GM19023 (cell line): ENCODE data around the gene WSCD2.

Source experiments
- ATAC-seq: cut with Tn5 transposase; IDR thresholded peaks from one replicate; pipeline ENCODE4 v1.9.1; 2021; ENCODE audit warnings: mild to moderate bottlenecking, moderate library complexity; ENCODE audit not compliant: unreplicated experiment

Gene WSCD2

GRCh38 chr12:108126212-108126611 is 2.9 kb upstream of the WSCD2 start:
- ATAC-seq = no peak

DNA sequence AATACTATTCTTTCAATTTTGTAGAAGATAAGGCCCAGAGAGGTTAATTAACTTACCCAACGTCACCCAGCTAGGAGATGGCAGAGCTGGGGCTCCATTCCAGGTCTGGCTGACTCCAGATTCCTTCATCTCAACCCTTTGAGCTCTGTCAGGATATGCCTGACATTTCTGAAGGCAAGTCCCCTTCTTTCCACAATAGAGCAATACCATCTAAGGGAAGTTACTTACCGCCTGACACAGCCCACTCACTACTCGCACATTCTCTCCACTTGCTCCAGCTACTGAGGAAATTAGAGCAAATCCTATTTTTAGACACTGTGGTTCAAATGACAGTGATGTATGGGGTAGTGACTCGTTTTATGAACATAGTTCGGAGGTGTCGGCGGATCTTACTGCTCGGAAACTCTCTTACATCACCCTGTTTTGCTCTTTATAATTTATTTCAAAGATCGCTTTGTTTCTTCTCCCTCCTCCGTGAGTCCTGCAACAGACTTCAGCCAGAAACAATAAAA is 2.0 kb upstream of the WSCD2 start:
- ATAC-seq = no peak

DNA sequence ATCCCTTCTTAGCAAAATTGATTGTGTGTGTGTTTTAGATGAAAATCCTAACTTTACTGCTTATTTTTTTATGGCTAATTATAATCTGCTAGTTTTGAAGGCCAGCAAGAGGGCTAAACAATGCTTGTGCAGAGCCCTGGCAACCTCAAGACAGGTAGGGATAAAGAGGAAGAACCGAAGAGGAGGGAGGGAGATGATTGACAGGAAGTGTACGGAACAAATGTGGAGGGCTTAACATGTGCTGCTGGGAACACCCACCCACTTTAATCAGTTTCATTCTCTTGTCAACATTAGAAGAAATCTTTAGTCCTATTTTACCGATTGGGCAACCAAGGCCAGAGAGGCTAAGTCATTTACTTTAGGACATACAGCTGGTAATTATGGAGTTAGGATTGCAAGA is 1.4 kb upstream of the WSCD2 start:
- no peak for ATAC-seq

GRCh38 chr12:108128221-108129016 is 669 bp upstream of the WSCD2 start:
- no peak for ATAC-seq

GRCh38 chr12:108131035-108131434 is 1.9 kb downstream of the WSCD2 start:
- no peak for ATAC-seq

DNA sequence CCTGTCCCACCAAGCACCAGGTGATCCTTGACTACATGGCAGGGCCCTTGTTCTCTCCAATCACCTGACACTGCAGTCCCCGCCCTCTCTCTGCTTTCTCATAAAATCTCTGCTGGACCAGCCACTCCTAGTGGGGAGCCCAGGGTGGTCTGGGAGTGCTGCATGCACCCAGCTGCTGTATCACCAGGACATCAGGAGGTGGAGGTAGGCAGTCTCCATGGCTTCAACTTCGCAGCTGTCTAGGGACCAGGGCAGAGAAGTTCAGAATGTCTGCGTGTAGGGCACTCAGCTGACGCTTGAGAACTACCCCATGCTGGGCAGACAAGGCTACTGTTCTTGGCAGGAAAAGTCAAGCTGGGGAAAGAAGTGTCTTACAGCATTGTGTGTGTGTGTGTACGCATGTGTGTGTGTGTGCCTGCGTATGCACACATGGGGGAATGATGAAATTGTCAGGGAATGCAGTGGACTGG is 2.6 kb downstream of the WSCD2 start:
- ATAC-seq = no peak

DNA sequence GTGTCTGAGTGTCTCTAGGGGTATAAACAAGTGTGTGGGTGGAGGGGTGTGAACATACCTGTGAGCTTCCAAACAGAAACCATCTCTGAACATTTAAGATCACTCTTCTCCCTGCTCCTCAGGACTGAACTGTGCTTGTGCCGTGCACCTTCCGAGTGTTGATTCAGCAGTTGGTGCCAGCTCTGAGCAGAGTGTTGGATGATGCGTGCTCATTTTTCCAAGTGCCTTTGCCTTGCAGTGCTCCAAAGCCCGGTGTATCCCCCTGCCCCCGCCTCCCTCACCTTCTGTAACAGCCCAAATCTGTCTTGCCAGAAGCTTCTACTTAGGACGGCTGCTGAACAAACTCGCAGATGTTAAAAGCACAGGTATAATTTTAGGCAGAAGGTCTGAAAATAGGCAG is 4.4 kb downstream of the WSCD2 start:
- no peak for ATAC-seq

DNA sequence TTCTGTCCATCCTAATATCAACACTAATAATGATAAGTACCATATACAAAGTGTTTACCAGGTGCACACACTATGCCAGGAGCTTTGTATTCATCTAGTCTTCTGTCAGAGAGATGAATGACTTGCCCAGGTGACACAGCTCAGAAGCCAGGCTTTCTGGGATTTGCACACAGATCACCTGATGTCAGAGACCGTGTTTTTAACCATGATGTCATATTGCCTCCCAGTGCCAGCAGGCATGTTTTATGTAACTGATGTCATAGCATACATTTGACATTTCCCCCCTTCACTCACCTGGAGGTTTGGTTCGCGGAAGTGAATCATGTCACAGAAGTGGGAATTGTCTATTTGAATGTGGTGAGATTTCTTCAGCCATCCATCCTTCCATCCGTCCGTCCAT is 5.7 kb downstream of the WSCD2 start:
- ATAC-seq = no peak

- ATAC-seq = no peak
These were observed 6.5 kb downstream of the WSCD2 start for GRCh38 chr12:108135627-108136026.

DNA sequence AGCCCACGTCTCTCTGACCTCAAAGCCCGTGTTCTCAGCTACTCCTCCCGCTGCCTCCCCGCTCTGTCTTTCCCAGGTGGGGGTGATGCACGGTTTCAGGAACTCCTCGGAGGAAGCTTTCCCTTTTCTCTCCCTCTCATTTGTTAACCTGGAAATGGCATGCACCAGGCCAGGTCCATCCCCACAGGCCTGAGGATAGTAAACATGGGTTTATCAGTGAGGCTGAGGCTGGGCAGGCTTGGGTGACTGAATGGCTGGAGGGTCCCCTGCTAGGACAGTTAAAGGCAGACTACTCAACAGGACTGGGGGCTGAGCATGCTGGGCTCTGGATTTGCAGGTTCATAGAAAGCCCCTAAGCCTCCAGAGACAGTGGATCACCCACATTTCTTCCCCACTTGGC is 7.6 kb downstream of the WSCD2 start:
- no peak for ATAC-seq

GRCh38 chr12:108139454-108139853 is 10.4 kb downstream of the WSCD2 start:
- ATAC-seq = no peak

GRCh38 chr12:108140501-108140900 is 11.4 kb downstream of the WSCD2 start:
- ATAC-seq = no peak

GRCh38 chr12:108141600-108142130 is 12.6 kb downstream of the WSCD2 start:
- no peak for ATAC-seq

DNA sequence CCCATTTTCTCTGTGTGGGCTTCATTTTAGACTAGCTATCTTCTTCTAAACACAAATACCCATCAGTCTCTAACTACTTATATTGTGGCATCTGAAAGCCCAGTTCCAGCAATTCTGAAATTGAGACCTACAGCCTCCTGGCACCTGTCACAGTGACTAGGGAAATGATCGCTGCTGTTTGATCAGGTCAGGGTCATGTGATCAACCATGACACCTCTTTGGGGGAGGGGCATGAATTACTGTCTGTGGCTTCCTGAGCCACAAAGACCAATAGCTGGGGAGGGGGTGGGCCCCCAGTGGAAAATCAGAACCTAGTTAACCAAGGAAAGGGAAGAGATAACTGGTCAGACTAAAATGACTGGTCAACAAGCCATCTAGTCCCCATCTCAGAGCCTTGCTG is 14.1 kb downstream of the WSCD2 start:
- no peak for ATAC-seq

DNA sequence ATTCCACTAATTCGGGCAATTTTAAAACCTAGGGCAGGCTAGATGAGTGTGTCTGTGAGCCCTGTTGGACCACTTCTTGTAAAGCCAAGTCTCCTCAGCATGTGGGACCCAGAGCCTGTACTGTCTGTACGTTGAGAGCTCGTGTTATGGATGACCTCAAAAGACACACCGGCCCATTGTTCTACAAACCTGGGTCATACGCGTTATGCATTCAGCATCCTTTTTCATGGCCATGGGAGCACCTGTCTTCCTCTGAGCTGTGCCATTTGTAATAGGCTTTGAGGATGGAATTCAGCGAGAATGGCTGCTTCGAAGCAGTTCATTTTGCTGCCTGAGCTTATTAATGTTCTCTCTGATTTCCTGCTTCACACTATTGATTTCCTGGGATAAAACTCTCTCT is 15.0 kb downstream of the WSCD2 start:
- no peak for ATAC-seq

- ATAC-seq = no peak
These were observed 15.9 kb downstream of the WSCD2 start for GRCh38 chr12:108145011-108145410.

DNA sequence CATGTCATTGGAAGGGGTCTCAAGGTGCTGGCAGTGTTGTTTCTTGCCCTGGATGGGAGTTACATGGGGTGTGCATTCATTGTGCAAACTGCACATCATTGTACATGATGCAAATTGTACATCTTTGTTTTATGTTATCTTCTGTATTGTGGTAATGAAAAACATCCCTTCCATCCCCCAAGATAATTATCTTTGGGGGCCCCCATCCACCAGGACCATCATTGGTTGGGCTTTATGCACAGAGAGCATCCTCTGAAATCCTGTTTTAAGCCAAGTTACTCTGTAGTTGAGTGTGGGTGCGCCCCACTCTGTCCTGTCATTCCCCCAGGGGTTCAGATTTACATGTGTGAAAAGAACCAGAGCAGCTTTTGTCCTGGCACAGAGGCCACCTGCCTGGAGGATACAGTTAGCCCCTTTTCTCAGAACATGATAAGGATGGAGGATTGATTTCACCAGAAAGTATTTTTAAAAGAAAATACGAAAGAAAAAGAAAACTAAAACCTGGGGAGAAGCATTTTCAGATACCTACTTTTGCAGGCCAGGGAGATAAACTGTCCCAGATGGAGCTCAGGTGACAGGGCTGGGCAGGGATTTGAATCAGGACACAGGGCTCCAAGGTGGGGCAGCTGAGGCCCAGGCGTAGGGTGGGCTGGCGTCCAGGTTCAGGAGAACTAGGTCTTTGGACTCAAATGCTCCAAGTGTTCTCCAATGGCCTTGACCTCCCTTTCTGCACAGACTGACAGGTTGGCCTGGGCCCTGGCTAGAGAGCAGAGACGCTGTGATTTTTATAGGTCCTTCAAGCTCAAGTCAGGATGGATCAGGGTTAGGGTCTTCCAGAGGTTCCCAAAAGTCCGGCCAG is 17.2 kb downstream of the WSCD2 start:
- no peak for ATAC-seq

GRCh38 chr12:108147279-108147678 is 18.2 kb downstream of the WSCD2 start:
- no peak for ATAC-seq

GRCh38 chr12:108148521-108149074 is 19.5 kb downstream of the WSCD2 start:
- no peak for ATAC-seq

GRCh38 chr12:108150436-108150835 is 21.3 kb downstream of the WSCD2 start:
- no peak for ATAC-seq

- no peak for ATAC-seq
These were observed 22.6 kb downstream of the WSCD2 start for GRCh38 chr12:108151533-108152169.
